CD4-positive, alpha-beta T cell (primary cell): ENCODE results near the gene LSR. TPM values are rescaled to one million over a fixed set of nuclear protein-coding genes. Genes with fewer than 3 reads are reported as not detected.
A peak's percentile ranks its signal among the peaks of the same experiment; 100 is the strongest.

Experiments
- ATAC-seq: fragments of 200-7000 bp; cut with Tn5 transposase; one replicate; pipeline ENCODE4 v1.10.0; 2022; ENCODE audit warnings: mild to moderate bottlenecking; ENCODE audit not compliant: poor library complexity
- CTCF ChIA-PET: fragments of 350-600 bp; sonication (Branson Sonifier 250); formaldehyde crosslinking; loops from one replicate; lab custom pipeline; 2021; ENCODE audit warnings: antibody characterized with exemption, inconsistent platforms; lab: Charles Lee
- POLR2A ChIA-PET: fragments of 350-600 bp; sonication (Branson Sonifier 250); formaldehyde crosslinking; loops from one replicate; lab custom pipeline; 2021; ENCODE audit warnings: antibody characterized with exemption, inconsistent platforms; lab: Charles Lee
- DNase-seq, 14 experiments: peaks; one replicate each; pipeline ENCODE4 v3.0.0-alpha.2; 2013 to 2020; ENCODE audit warnings: mixed read lengths in 2 of 14
- H3K27ac ChIP-seq, 2 donors: one replicate each; pipeline versions ENCODE4 v1.5.1 to v1.7.0; 2013; ENCODE audit warnings: low read length in 2 of 2, low read depth in 1 of 2, mild to moderate bottlenecking in 1 of 2
- H3K27me3 ChIP-seq, 2 experiments: 1 replicate in 1 of 2; 2 replicates in 1 of 2; pipeline versions ENCODE4 v1.6.1 to v1.7.0; 2013; ENCODE audit warnings: low read length in 2 of 2, control low read depth in 1 of 2, mild to moderate bottlenecking in 1 of 2, moderate library complexity in 1 of 2; ENCODE audit not compliant: insufficient read depth in 2 of 2, control insufficient read depth in 1 of 2
- H3K36me3 ChIP-seq: one replicate; pipeline ENCODE4 v1.6.1; 2013; ENCODE audit warnings: low read length, control low read depth; ENCODE audit not compliant: insufficient read depth
- H3K4me1 ChIP-seq: one replicate; pipeline ENCODE4 v1.6.1; 2013; ENCODE audit warnings: low read length, control low read depth; ENCODE audit not compliant: insufficient read depth
- H3K4me3 ChIP-seq: one replicate; pipeline ENCODE4 v1.5.1; 2013; ENCODE audit warnings: mild to moderate bottlenecking, low read length, moderate library complexity
- H3K9me3 ChIP-seq, 2 experiments: 1 replicate in 1 of 2; 2 replicates in 1 of 2; pipeline versions ENCODE4 v1.6.1 to v1.7.0; 2013; ENCODE audit warnings: low read length in 2 of 2, mild to moderate bottlenecking in 2 of 2, control low read depth in 1 of 2, moderate library complexity in 1 of 2; ENCODE audit not compliant: control insufficient read depth in 1 of 2, insufficient read depth in 1 of 2
- H3K27ac Mint-ChIP-seq: one replicate; pipeline ENCODE4 v1.8.0; 2020; ENCODE audit warnings: mixed read lengths
- H3K27me3 Mint-ChIP-seq: one replicate; pipeline ENCODE4 v1.8.0; 2021; ENCODE audit warnings: mixed read lengths
- H3K36me3 Mint-ChIP-seq: one replicate; pipeline ENCODE4 v1.8.0; 2021; ENCODE audit warnings: low read depth, mixed read lengths
- H3K4me1 Mint-ChIP-seq: one replicate; pipeline ENCODE4 v1.8.0; 2021; ENCODE audit warnings: low read depth, mixed read lengths
- H3K4me3 Mint-ChIP-seq: one replicate; pipeline ENCODE4 v1.8.0; 2020; ENCODE audit warnings: mild to moderate bottlenecking, mixed read lengths
- H3K9me3 Mint-ChIP-seq: one replicate; pipeline ENCODE4 v1.8.0; 2020; ENCODE audit warnings: mixed read lengths
- CTCF ChIP-seq: fragments of 200-600 bp; IDR thresholded peaks from one replicate; pipeline ENCODE4 v1.8.0; 2022; ENCODE audit warnings: antibody characterized with exemption, mild to moderate bottlenecking
- intact Hi-C, 2 experiments: fragments of 100-400 bp; cut with DNase I in 1 of 2; cut with micrococcal nuclease in 1 of 2; formaldehyde crosslinking; loops; one replicate each; pipeline versions ENCODE4 v1.15.1 to v1.9.0; 2023 to 2025; cut with DNase I, micrococcal nuclease
- total RNA-seq, 174 experiments: library from RNA in 2 of 174; stranded (reverse) in 2 of 174; gene quantifications; one replicate each; pipeline ENCODE4 v1.2.3 and lab custom pipeline; 2021 to 2026

LSR gene
- total RNA-seq, 2 experiments from 2014 or later: 45.0 to 47.9 TPM

GRCh38 chr19:35254341-35255297, 5.8 kb downstream of the LSR start:
- no peak for TF ChIP-seq CTCF
- Histone ChIP-seq H3K36me3 (peaks cover 20% of the 10 kb centered on the region), H3K9me3 (no peaks in the 10 kb centered on the region), H3K4me3 (no peak overlapping the region), H3K4me1 (peaks cover 24% of the 10 kb centered on the region), H3K27me3 (no peaks in the 10 kb centered on the region), H3K27ac (no peak overlapping the region)
- H3K4me3 Mint-ChIP-seq: no peak overlapping the region
- peaks cover 3% of the 10 kb centered on the region for H3K27me3 Mint-ChIP-seq
- H3K4me1 Mint-ChIP-seq: peaks cover 26% of the 10 kb centered on the region
- H3K36me3 Mint-ChIP-seq: peaks cover 37% of the 10 kb centered on the region
- intact Hi-C loops: no loop called here
- ATAC-seq: no peak
- no peak for DNase-seq
- ChIA-PET CTCF (no interaction called here), POLR2A (interaction anchor here (4.0 kb wide), 1 partner anchor 14 kb away, joined by 18 read pairs; no protein-coding TSS in a partner anchor)
- H3K9me3 Mint-ChIP-seq: no peaks in the 10 kb centered on the region
- H3K27ac Mint-ChIP-seq: no peak overlapping the region

- Mint-ChIP-seq H3K36me3 (peaks cover 24% of the 10 kb centered on the region), H3K9me3 (no peaks in the 10 kb centered on the region), H3K27ac (peak overlapping the region; percentile 55), H3K27me3 (no peaks in the 10 kb centered on the region), H3K4me3 (no peak overlapping the region), H3K4me1 (peaks cover 17% of the 10 kb centered on the region)
- Histone ChIP-seq H3K4me1 (peaks cover 16% of the 10 kb centered on the region), H3K27ac (no peak overlapping the region), H3K36me3 (peaks cover 18% of the 10 kb centered on the region), H3K9me3 (no peaks in the 10 kb centered on the region), H3K27me3 (no peaks in the 10 kb centered on the region), H3K4me3 (no peak overlapping the region)
- intact Hi-C loops: no loop called here
- CTCF ChIA-PET: no interaction called here
- no peak for TF ChIP-seq CTCF
- no peak for DNase-seq
- ATAC-seq: no peak
- POLR2A ChIA-PET: interaction anchor here (1.4 to 4.0 kb wide), 4 partner anchors 12 to 114 kb away, joined by 4 to 18 read pairs (median 5); partner anchors contain the start of gene USF2
Observed at GRCh38 chr19:35256566-35256965, 7.8 kb downstream of the LSR start.

- no peak overlapping the region for H3K4me3 ChIP-seq
- Mint-ChIP-seq H3K27me3 (no peaks in the 10 kb centered on the region), H3K4me3 (no peak overlapping the region), H3K4me1 (peaks cover 17% of the 10 kb centered on the region), H3K27ac (peak overlapping the region; percentile 28), H3K36me3 (peaks cover 23% of the 10 kb centered on the region), H3K9me3 (no peaks in the 10 kb centered on the region)
- ATAC-seq: no peak
- no peak for DNase-seq
- POLR2A ChIA-PET: interaction anchor here (0.8 to 4.0 kb wide), 5 partner anchors 11 to 115 kb away, joined by 3 to 18 read pairs (median 4); partner anchors contain the start of gene USF2
- no peaks in the 10 kb centered on the region for H3K27me3 ChIP-seq
- TF ChIP-seq CTCF: no peak
- intact Hi-C loops: no loop called here
- H3K4me1 ChIP-seq: peaks cover 16% of the 10 kb centered on the region
- H3K36me3 ChIP-seq: peaks cover 19% of the 10 kb centered on the region
- H3K27ac ChIP-seq: no peak overlapping the region
- H3K9me3 ChIP-seq: no peaks in the 10 kb centered on the region
- CTCF ChIA-PET: no interaction called here
Observed at GRCh38 chr19:35257113-35257461, 8.3 kb downstream of the LSR start.
